Naive thymus-derived CD8-positive, alpha-beta T cell (primary cell): ENCODE data around the gene BPIFB3. TPM values are rescaled to one million over a fixed set of nuclear protein-coding genes. Genes with fewer than 3 reads are reported as not detected.
A peak's percentile ranks its signal among the peaks of the same experiment; 100 is the strongest.

ENCODE experiments used
- ATAC-seq, 2 donors: fragments of 150-1000 bp; cut with Tn5 transposase in 1 of 2; sonication (Bioruptor Pico), chemical (Tn5 transposase) in 1 of 2; 1 replicate in 1 of 2; 2 replicates in 1 of 2; pipeline ENCODE4 v1.10.0; 2021; ENCODE audit warnings: mild to moderate bottlenecking in 2 of 2, moderate library complexity in 2 of 2
- POLR2A ChIA-PET: fragments of 350-600 bp; sonication (Branson Sonifier 250); formaldehyde crosslinking; loops from one replicate; lab custom pipeline; 2021; ENCODE audit warnings: antibody characterized with exemption; lab: Charles Lee
- DNase-seq, 10 donors: peaks; one replicate each; pipeline versions ENCODE4 v3.0.0 to v3.0.0-alpha.2; 2020 to 2022
- H3K27ac Mint-ChIP-seq, 10 donors: one replicate each; pipeline ENCODE4 v1.8.0; 2020 to 2022; ENCODE audit warnings: mild to moderate bottlenecking in 10 of 10, mixed read lengths in 10 of 10, moderate library complexity in 4 of 10, inconsistent platforms in 1 of 10
- H3K27me3 Mint-ChIP-seq, 5 donors: one replicate each; pipeline ENCODE4 v1.8.0; 2021 to 2022; ENCODE audit warnings: mixed read lengths in 5 of 5
- H3K36me3 Mint-ChIP-seq, 3 donors: one replicate each; pipeline ENCODE4 v1.8.0; 2020 to 2022; ENCODE audit warnings: mixed read lengths in 3 of 3, mild to moderate bottlenecking in 2 of 3, inconsistent platforms in 1 of 3
- H3K4me1 Mint-ChIP-seq, 4 donors: one replicate each; pipeline ENCODE4 v1.8.0; 2021 to 2022; ENCODE audit warnings: mixed read lengths in 4 of 4
- H3K4me3 Mint-ChIP-seq, 10 donors: one replicate each; pipeline ENCODE4 v1.8.0; 2020 to 2022; ENCODE audit warnings: mild to moderate bottlenecking in 10 of 10, mixed read lengths in 10 of 10, moderate library complexity in 6 of 10, inconsistent platforms in 1 of 10
- H3K9me3 Mint-ChIP-seq, 9 donors: one replicate each; pipeline ENCODE4 v1.8.0; 2020 to 2022; ENCODE audit warnings: mixed read lengths in 9 of 9, mild to moderate bottlenecking in 3 of 9, inconsistent platforms in 1 of 9, moderate library complexity in 1 of 9
- polyA plus RNA-seq, 3 donors: library from polyadenylated mRNA; unstranded; fragments of 300-500 nt; fragmentation: Illumina TruSeq; gene quantifications; one replicate each; pipeline ENCODE4 v1.2.3, GENCODE V29; 2021
- total RNA-seq, 8 experiments: library from RNA in 2 of 8; stranded (reverse) in 2 of 8; gene quantifications; one replicate each; pipeline ENCODE4 v1.2.3 and lab custom pipeline; 2021 to 2026

The BPIFB3 gene
- total and polyA plus RNA-seq, 5 experiments from 2014 or later, result not detected

- Mint-ChIP-seq H3K27ac (no peak overlapping the region), H3K27me3 (no peaks in the 10 kb centered on the region), H3K9me3 (peaks cover 0 to 5% (median 0%) of the 10 kb centered on the region in 9 donors), H3K4me3 (no peak overlapping the region), H3K36me3 (no peaks in the 10 kb centered on the region), H3K4me1 (peaks cover 5 to 19% (median 10%) of the 10 kb centered on the region in 4 donors)
- peak in 1 of 10 donors; percentile 16 for DNase-seq
- ATAC-seq, result no peak
- POLR2A ChIA-PET, result no interaction called here
Measured at GRCh38 chr20:33010133-33010504, 43.6 kb upstream of the BPIFB3 start.

DNA sequence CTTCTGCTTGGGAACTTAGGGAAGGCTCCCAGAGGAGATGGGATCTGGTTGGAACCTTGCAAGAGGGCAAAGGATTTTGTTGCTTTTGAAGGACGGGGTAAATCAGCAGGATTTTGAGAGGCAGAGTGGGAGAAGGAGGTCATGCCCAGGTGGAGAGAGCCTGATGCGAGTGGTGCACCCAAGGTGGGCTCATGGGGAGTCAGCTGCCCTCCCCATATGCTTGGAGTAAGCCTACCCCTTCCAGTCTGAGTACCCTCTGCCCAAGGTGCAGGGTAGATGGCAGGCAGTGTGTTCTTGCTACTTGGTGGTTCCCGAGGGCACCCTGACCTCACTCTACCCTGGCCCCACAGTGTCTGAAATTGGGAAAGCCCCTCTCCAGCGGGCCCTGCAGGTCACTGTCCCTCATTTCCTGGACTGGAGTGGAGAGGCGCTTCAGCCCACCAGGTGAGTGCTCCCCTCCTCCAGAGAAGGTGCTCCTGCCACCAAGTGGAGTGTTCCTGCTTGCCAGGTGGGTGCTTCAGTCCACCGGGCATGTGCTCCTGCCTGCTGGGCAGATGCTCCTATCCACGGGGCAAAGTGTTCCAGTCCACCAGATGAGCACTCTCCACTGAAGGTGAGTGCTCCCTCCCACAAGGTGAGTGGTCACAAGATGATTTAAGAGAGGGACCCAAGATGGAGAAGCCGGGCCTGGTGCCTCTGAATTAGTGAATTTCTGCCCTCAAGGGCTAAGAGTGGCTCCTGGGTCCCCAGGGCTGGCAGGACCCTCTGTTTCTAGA lies 42.8 kb upstream of the BPIFB3 start:
- H3K4me1 Mint-ChIP-seq, result peaks cover 2 to 19% (median 8%) of the 10 kb centered on the region in 4 donors
- no peak overlapping the region for H3K27ac Mint-ChIP-seq
- no peaks in the 10 kb centered on the region for H3K9me3 Mint-ChIP-seq
- ATAC-seq (no peak), DNase-seq (peak in 1 of 10 donors; percentile 37)
- POLR2A ChIA-PET, result no interaction called here
- H3K27me3 Mint-ChIP-seq, result no peaks in the 10 kb centered on the region
- no peaks in the 10 kb centered on the region for H3K36me3 Mint-ChIP-seq
- no peak overlapping the region for H3K4me3 Mint-ChIP-seq

DNA sequence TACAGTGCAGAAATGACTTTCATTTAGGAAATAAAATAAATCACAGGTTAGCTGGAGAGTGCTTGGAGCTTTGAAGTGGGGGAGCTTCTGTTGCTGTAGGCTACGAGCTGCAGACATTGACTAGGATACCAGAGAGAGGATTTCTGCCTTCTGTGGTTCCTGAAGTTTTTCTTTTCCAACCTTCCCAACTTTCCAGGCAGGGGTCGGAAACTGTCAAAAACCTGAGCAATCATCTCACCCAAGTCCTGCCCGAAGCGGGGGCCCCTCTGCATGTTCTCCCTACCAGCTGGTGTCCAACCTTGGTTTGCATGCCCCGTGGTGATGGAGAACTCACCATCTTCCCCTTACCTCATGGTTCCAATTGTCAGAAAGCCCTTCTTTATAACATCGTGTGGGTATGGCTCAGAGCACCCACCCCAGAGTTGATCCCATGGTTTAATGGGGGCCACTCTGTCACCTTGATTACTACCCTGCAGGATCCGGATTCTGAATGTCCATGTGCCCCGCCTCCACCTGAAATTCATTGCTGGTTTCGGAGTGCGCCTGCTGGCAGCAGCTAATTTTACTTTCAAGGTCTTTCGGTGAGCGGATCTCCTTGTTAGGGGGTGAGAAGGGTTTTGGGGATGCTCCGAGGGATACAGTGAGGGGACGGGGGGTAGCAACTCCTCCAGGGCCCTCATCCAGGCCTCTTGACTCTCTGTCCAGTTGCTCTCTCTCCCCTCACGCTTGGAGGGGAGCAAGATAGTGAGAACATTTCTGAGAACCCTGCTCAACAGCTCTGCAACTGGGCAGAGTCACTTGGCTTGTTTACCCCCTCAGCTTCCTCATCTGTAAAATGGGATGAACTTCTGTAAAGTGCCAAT lies 41.1 kb upstream of the BPIFB3 start:
- DNase-seq (peak in 1 of 10 donors; percentile 53), ATAC-seq (no peak)
- H3K9me3 Mint-ChIP-seq, result no peaks in the 10 kb centered on the region
- POLR2A ChIA-PET, result no interaction called here
- H3K36me3 Mint-ChIP-seq, result no peaks in the 10 kb centered on the region
- peak overlapping the region in 2 of 10 donors; percentile 57 to 64 for H3K27ac Mint-ChIP-seq
- peaks cover 5 to 25% (median 14%) of the 10 kb centered on the region in 4 donors for H3K4me1 Mint-ChIP-seq
- H3K4me3 Mint-ChIP-seq, result no peak overlapping the region
- no peaks in the 10 kb centered on the region for H3K27me3 Mint-ChIP-seq

DNA sequence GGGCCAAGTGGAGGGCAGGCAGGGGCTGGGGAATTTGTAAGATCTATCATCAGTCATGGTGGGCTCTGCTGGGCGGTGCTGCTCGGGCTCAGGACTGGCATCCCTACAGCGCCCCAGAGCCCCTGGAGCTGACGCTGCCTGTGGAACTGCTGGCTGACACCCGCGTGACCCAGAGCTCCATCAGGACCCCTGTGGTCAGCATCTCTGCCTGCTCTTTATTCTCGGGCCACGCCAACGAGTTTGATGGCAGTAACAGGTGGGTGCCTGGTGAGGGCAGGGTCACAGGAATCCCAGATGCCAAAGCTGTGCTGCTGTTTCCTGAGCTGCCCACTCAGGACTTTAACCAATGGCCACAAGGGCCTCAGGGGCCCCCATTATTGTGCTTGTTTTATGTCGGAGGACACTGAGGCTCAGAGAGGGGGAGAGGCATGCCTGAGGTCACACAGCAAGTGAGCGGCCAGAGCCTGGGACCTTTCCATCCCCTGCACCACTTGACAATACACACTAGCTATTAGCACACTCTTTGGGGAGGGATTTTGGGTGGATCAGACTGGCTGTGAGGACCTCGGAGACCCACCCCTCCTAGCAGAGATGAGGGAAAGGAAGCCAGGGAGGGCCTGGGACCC lies 39.9 kb upstream of the BPIFB3 start:
- no peaks in the 10 kb centered on the region for H3K36me3 Mint-ChIP-seq
- POLR2A ChIA-PET, result no interaction called here
- H3K4me1 Mint-ChIP-seq, result peaks cover 5 to 27% (median 14%) of the 10 kb centered on the region in 4 donors
- no peaks in the 10 kb centered on the region for H3K27me3 Mint-ChIP-seq
- ATAC-seq (no peak), DNase-seq (peak in 1 of 10 donors; percentile 45)
- no peaks in the 10 kb centered on the region for H3K9me3 Mint-ChIP-seq
- peak overlapping the region in 3 of 10 donors; percentile 18 to 57 (median 24) for H3K27ac Mint-ChIP-seq
- no peak overlapping the region for H3K4me3 Mint-ChIP-seq

DNA sequence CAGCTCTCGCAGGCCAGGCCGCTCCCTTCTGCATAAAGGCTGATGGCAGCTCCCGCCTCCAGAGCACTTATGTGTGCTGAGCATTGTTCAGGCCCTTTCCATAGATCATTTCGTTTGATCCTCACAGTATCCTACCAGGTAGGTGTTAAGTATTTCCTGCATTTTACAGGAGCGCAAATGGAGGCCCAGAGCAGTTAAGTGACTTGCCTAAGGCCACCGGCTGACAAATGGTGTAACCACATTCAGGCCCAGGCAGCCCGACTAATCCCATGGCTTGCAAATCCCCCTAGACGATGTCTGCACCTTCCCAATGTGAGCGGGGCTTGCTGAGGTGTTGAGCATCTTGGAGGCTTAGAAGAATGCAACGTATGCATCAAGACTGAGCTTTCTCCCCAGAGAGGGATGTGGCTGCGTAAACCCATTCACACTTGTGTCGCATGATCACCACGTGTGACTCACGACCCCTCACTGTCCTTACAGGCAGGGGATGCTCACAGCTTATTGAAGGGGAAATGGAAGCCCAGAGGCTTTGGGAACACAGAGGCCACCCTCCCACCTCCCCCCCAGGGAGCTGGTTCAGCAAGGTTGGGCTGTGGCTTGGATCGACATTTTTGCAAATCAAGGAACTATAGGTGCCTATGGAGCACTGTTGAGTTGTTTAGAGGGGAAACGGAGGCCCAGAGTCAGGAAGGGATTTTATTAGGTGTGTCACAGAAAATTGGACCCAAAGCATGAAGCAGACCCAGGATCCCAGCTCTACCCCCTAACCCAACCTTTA lies 39.2 kb upstream of the BPIFB3 start:
- Mint-ChIP-seq H3K27me3 (no peaks in the 10 kb centered on the region), H3K9me3 (no peaks in the 10 kb centered on the region), H3K4me1 (peaks cover 5 to 27% (median 12%) of the 10 kb centered on the region in 4 donors), H3K36me3 (no peaks in the 10 kb centered on the region), H3K27ac (peak overlapping the region in 2 of 10 donors; percentile 40 to 67), H3K4me3 (no peak overlapping the region)
- ATAC-seq (no peak), DNase-seq (peak in 1 of 10 donors; percentile 45)
- POLR2A ChIA-PET, result no interaction called here

DNA sequence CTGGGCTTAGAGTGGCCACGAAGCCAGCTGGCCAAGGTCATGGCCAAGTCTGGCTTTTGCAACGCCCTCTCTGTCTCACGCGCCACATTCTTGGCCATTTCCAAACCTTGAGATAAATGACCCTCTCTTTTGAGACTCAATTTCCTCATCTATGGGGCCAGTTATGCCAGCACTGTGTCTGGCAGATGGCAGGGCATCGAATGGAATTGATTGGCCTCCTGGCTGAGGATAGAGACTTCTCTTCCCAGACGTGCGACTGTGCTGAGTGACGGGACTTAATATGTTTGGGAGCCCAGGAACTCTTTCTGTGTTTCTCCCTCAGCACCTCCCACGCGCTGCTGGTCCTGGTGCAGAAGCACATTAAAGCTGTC lies 38.6 kb upstream of the BPIFB3 start:
- H3K36me3 Mint-ChIP-seq, result no peaks in the 10 kb centered on the region
- POLR2A ChIA-PET, result no interaction called here
- no peaks in the 10 kb centered on the region for H3K9me3 Mint-ChIP-seq
- peak overlapping the region in 2 of 10 donors; percentile 40 to 53 for H3K27ac Mint-ChIP-seq
- H3K27me3 Mint-ChIP-seq, result no peaks in the 10 kb centered on the region
- H3K4me1 Mint-ChIP-seq, result peaks cover 5 to 27% (median 12%) of the 10 kb centered on the region in 4 donors
- ATAC-seq (no peak), DNase-seq (peak in 1 of 10 donors; percentile 43)
- H3K4me3 Mint-ChIP-seq, result no peak overlapping the region

DNA sequence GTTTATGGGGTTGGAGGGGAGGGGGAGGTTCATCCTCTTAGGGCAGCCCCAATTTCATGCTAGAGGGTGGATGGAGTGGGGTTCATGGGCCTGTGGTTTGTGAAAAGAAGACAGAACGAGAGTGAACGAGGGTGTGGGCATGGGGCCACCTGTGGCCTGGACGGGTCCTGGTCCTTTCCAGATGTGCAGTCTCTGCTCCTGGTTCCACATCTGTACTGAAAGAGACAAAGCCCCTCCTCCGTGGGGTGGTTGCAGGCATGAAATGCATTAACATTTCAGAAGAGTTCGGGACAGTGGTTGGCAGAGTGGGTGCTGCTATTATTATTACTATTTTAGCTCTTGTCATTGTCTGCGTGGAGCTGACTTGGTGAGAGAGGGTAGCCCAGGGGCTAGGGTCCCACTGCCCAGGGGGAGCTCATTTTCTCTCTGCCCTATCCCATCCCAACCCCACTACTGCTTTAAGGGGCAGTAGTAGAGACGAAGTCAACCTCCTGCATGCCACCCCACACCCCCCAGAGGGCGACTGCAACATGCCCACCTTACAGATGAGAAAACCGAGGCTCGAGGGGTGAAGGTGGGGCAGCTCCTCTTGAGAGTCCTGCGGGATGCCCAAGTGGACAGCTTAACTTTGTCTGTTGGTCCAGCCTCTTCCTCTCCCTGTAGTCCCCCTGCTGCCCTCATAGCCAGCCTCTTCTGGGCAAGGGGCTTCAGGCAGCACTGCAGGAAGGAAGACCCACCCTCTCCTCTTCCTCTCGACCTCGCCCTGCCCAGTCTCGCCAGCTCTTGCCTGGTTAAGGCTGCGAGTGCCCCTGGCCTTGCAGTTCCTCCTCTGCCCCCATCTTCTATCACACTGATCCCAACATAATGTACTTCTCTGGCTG lies 37.8 kb upstream of the BPIFB3 start:
- H3K36me3 Mint-ChIP-seq, result no peaks in the 10 kb centered on the region
- H3K9me3 Mint-ChIP-seq, result no peaks in the 10 kb centered on the region
- ATAC-seq (no peak), DNase-seq (peak in 1 of 10 donors; percentile 37)
- H3K27me3 Mint-ChIP-seq, result no peaks in the 10 kb centered on the region
- peak overlapping the region in 4 of 10 donors; percentile 21 to 70 (median 55) for H3K27ac Mint-ChIP-seq
- H3K4me1 Mint-ChIP-seq, result peaks cover 7 to 27% (median 12%) of the 10 kb centered on the region in 4 donors
- POLR2A ChIA-PET, result no interaction called here
- no peak overlapping the region for H3K4me3 Mint-ChIP-seq

DNA sequence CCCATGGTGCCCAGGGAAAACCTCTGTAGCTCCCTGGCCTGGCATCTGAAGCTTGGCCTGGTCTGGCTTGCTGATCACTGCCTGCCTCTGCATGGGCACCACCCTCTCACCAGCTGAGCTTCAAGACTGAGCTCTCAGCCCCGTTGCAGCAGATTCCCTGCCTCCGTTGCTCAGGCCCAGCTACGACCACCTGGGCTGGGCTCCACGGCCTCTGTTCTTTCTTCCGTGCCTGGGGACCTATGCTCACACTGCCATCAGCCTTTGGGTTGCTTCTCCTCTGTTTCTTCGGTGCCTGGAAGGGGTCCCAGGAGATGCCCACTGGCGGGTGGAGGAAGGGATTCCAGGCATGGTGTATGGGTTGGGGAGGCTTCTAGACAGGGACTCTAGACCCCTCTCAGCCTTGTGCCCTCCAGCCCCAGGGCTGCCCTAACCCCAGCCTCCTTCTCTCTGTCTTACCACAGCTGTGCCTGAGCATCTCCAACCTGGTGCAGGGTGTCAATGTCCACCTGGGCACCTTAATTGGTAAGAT lies 37.1 kb upstream of the BPIFB3 start:
- POLR2A ChIA-PET, result no interaction called here
- DNase-seq, result peak in 1 of 10 donors; percentile 18
- peak overlapping the region in 2 of 10 donors; percentile 21 to 71 for H3K27ac Mint-ChIP-seq

GRCh38 chr20:33017542-33017941 lies 36.2 kb upstream of the BPIFB3 start:
- POLR2A ChIA-PET, result no interaction called here
- Mint-ChIP-seq H3K36me3 (no peaks in the 10 kb centered on the region), H3K27ac (peak overlapping the region in 3 of 10 donors; percentile 8 to 51 (median 17)), H3K4me3 (no peak overlapping the region), H3K4me1 (peaks cover 11 to 27% (median 11%) of the 10 kb centered on the region in 4 donors), H3K27me3 (no peaks in the 10 kb centered on the region), H3K9me3 (no peaks in the 10 kb centered on the region)
- ATAC-seq (no peak), DNase-seq (peak in 1 of 10 donors; percentile 26)

More for the DNA sequence above, 37.1 kb upstream of the BPIFB3 start:
- Mint-ChIP-seq H3K36me3 (no peaks in the 10 kb centered on the region), H3K27me3 (no peaks in the 10 kb centered on the region), H3K4me3 (no peak overlapping the region), H3K4me1 (peaks cover 9 to 27% (median 12%) of the 10 kb centered on the region in 4 donors), H3K9me3 (no peaks in the 10 kb centered on the region)
- no peak for ATAC-seq

- ATAC-seq, result no peak
- H3K4me1 Mint-ChIP-seq, result peaks cover 7 to 27% (median 11%) of the 10 kb centered on the region in 4 donors
- DNase-seq, result peak in 1 of 10 donors; percentile 58
- no peaks in the 10 kb centered on the region for H3K36me3 Mint-ChIP-seq
- H3K9me3 Mint-ChIP-seq, result no peaks in the 10 kb centered on the region
- peak overlapping the region in 1 of 10 donors; percentile 46 for H3K27ac Mint-ChIP-seq
- no peak overlapping the region for H3K4me3 Mint-ChIP-seq
- no peaks in the 10 kb centered on the region for H3K27me3 Mint-ChIP-seq
- POLR2A ChIA-PET, result no interaction called here
Measured at GRCh38 chr20:33018169-33018931, 35.4 kb upstream of the BPIFB3 start.
